ENCODE measurements around the gene SOX6. TPM values are rescaled to one million over a fixed set of nuclear protein-coding genes. Genes with fewer than 3 reads are reported as not detected.

The SOX6 gene
- total and polyA plus RNA-seq, 7 donors, result 0.61 to 47.6 (median 14.6) TPM

DNA sequence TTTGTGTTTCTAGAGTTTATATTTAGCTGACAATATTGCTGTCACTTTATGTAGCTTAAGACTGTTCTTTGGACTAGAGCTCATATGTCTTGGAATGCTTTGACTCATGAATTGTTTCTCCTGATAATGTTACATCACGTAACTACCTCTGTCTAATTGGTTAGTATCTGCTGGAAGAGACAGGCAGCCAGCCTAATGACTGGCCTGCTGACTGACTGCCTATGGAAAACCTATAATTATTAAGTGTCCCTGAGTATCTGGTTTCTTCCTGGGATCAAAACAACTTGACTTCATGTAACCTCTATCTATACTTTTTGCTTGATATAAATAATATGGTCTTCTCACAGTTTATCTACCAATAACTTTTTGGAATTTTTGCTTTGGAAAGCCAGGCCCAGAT is 9.4 kb downstream of the SOX6 start:
- Histone ChIP-seq H3K27me3 (ENCODE audit: insufficient read depth in 3 of 3, low read length in 2 of 3) (no peaks in the 10 kb centered on the region), H3K9me3 (no peaks in the 10 kb centered on the region), H3K27ac (peak overlapping the region; percentile 83), H3K36me3 (ENCODE audit: insufficient read depth in 1 of 2, low read depth in 1 of 2) (no peaks in the 10 kb centered on the region), H3K4me1 (peaks cover 33% of the 10 kb centered on the region), H3K4me3 (peak overlapping the region; percentile 45)
- 30 to 43% (median 31%) methylated on average over 1 of the region's 1 CpG for WGBS, 3 donors
- ATAC-seq (peak; percentile 82 to 91 (median 90)), DNase-seq (no peak)
- TF ChIP-seq, protein P1, sequence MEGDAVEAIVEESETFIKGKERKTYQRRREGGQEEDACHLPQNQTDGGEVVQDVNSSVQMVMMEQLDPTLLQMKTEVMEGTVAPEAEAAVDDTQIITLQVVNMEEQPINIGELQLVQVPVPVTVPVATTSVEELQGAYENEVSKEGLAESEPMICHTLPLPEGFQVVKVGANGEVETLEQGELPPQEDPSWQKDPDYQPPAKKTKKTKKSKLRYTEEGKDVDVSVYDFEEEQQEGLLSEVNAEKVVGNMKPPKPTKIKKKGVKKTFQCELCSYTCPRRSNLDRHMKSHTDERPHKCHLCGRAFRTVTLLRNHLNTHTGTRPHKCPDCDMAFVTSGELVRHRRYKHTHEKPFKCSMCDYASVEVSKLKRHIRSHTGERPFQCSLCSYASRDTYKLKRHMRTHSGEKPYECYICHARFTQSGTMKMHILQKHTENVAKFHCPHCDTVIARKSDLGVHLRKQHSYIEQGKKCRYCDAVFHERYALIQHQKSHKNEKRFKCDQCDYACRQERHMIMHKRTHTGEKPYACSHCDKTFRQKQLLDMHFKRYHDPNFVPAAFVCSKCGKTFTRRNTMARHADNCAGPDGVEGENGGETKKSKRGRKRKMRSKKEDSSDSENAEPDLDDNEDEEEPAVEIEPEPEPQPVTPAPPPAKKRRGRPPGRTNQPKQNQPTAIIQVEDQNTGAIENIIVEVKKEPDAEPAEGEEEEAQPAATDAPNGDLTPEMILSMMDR (IDR thresholded peaks at IDR 0.05), result no peak
- intact Hi-C loops (cut with DNase I), result loop anchor here (5.0 kb wide), 2 partner anchors 55 to 260 kb away; no protein-coding TSS in a partner anchor

DNA sequence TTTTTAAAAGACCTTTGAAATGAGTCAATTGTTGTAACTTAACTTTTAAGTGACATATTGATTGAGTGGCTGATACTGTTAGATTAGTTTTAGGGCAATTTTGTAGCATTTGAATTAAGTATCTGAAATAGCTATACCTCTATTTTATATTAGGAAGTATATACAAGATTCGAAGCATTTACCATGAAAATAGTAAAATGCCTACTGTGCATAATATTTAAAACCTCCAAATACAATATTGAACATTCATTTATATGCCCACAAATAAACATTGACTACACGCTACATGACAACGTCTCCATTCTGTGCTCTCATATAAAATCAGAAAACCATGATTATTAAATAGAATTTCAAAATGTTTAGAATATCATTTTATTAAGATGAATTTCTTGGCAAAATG is 14.5 kb downstream of the SOX6 start:
- intact Hi-C loops (cut with DNase I), result loop anchor here (5.0 kb wide), 1 partner anchor 40 kb away; no protein-coding TSS in a partner anchor
- Histone ChIP-seq H3K9me3 (no peaks in the 10 kb centered on the region), H3K4me3 (no peak overlapping the region), H3K36me3 (ENCODE audit: insufficient read depth in 1 of 2, low read depth in 1 of 2) (no peaks in the 10 kb centered on the region), H3K4me1 (peaks cover 28% of the 10 kb centered on the region), H3K27ac (no peak overlapping the region), H3K27me3 (ENCODE audit: insufficient read depth in 3 of 3, low read length in 2 of 3) (no peaks in the 10 kb centered on the region)
- DNase-seq (no peak), ATAC-seq (no peak)
- TF ChIP-seq, protein P1 (IDR thresholded peaks at IDR 0.05), result no peak
- 97 to 100% (median 98%) methylated on average over 3 of the region's 3 CpGs for WGBS, 3 donors

DNA sequence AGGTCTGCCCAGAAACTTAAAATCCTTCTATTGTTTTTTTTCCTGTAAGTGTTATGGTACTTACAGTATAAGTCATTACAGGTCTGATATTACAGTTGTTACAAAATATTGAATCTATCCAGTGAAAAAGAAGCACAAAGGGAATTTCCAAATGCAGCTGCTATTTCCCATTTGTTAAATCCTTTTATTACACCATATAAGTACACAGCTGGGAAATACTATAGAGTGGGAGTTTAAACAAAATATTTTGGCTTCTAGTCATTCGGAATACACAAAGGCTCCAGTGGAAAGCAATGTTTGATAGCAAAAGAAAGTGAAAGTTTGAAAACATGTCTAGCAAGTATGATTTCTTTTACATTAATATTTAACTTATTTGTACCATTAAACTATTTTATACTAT is 18.0 kb downstream of the SOX6 start:
- Histone ChIP-seq H3K27me3 (ENCODE audit: insufficient read depth in 3 of 3, low read length in 2 of 3) (no peaks in the 10 kb centered on the region), H3K9me3 (no peaks in the 10 kb centered on the region), H3K4me1 (peaks cover 16% of the 10 kb centered on the region), H3K36me3 (ENCODE audit: insufficient read depth in 1 of 2, low read depth in 1 of 2) (no peaks in the 10 kb centered on the region), H3K4me3 (no peak overlapping the region), H3K27ac (no peak overlapping the region)
- DNase-seq (no peak), ATAC-seq (no peak)
- TF ChIP-seq, protein P1 (IDR thresholded peaks at IDR 0.05), result no peak
- WGBS, 3 donors, result 86 to 95% (median 89%) methylated on average over 1 of the region's 1 CpG
- intact Hi-C loops (cut with DNase I), result no loop called here

DNA sequence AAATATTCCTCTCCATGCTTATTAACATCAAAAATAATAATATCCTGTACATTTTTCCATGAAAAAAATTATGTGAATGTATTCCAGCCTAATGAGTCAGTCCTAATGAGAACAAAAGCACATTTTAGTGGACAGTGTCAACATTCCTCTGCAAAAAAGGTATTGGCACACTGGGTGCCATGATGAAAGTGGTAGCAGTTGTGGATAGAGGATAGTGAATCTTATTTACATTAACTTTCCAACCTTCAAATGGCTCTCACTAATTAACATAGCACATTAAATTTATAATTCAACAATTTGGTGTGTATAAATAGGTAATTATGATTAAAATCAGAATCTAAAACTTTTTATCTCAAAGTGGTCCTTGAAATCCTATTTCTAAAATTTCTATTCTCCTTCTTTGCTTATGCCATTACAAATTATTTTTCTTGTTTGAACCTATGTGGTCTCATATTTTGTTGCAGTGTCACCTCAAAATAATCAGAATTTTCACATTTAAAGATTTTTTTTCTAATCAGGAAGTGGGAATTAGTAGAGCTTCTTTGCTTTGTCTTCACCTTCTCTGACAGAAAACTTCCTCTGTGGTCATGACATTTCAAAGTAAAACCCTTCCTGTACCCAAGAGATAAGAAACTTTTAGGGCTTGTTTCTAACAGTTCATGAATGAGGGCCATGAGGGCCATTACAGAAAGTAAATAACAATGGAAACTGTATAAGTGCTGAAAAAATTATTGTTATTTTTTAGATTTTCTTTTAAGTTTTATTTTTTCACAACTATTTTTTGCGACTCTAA is 18.7 kb downstream of the SOX6 start:
- no peaks in the 10 kb centered on the region for H3K9me3 ChIP-seq
- peaks cover 16% of the 10 kb centered on the region for H3K4me1 ChIP-seq
- no peaks in the 10 kb centered on the region for H3K27me3 ChIP-seq (ENCODE audit: insufficient read depth in 3 of 3, low read length in 2 of 3)
- 92 to 98% (median 97%) methylated on average over 1 of the region's 1 CpG for WGBS, 3 donors
- intact Hi-C loops (cut with DNase I), result no loop called here
- H3K27ac ChIP-seq, result no peak overlapping the region
- DNase-seq (no peak), ATAC-seq (no peak)
- no peak overlapping the region for H3K4me3 ChIP-seq
- TF ChIP-seq, protein P1 (IDR thresholded peaks at IDR 0.05), result no peak
- no peaks in the 10 kb centered on the region for H3K36me3 ChIP-seq (ENCODE audit: insufficient read depth in 1 of 2, low read depth in 1 of 2)

Measured in psoas muscle (tissue), 8 donors.